GM18907 (cell line): ENCODE results near the gene SLIT3.

Experiments used
- ATAC-seq: cut with Tn5 transposase; IDR thresholded peaks from one replicate; pipeline ENCODE4 v1.9.1; 2021; ENCODE audit warnings: mild to moderate bottlenecking, moderate library complexity; ENCODE audit not compliant: unreplicated experiment

SLIT3 gene

DNA sequence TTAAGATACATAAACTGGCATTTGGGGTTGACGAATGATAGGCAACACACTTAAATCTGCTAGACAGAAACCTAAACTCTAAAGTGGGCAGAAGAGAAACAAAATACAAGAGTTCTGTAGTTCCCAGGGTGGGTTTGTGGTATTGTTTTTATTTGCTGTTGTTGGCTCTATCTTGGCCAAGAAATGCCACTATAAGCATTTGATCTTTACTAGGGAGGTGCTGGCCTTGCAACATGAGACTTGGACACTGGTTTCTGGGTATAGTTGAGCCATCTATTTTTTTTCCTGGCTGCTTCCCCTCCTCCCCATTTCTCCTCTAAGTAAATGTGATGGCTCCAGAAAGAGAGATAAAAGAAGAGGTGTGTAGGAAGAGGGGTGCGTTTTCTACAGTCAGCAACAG is 251.2 kb downstream of the SLIT3 start:
- no peak for ATAC-seq

DNA sequence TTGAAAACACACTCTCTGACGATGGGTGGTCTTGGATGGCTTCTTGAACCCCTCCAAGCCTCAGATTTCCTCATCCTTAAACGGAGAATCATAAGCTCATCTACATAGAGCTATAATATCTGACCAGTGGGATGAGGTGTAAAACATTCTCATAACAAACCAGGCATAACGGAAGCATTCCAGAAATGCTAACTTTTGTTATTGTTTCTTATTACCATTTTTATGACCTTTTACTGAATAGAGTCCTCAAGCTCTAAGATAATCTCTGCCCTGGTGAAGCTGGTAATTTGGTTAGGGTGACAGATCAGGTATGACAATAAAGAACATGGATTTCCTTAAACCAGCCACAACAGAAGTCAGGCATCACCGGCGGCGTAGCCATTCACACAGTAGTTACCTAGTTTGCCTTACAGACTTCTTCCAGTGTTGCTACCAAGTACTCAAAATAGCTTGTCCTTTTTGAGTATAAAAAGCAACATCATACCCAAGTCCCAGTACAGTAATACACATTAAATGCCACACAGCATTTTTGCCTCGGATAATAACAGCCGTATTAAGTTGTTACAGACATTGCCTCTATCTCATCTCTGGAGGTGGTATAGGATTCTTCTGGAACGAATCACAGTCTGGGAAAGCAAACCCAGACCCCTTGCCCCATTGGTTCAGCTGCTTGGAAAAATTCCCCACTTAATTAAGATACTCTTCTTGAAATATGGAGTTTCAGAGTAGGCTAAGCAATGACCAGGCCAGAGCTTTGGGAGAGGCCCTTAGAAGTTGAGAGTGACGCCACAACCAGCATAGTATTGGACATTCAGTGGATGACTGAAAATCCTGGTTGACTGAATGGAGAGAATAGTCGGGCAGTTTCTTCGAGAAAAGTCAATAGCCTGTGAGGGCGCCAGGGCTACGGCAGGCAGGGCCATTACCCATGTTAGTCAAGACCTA is 252.5 kb downstream of the SLIT3 start:
- no peak for ATAC-seq

- no peak for ATAC-seq
These were observed 256.0 kb downstream of the SLIT3 start for GRCh38 chr5:169044962-169045361.

GRCh38 chr5:169041180-169041579 is 259.8 kb downstream of the SLIT3 start:
- ATAC-seq, result no peak

DNA sequence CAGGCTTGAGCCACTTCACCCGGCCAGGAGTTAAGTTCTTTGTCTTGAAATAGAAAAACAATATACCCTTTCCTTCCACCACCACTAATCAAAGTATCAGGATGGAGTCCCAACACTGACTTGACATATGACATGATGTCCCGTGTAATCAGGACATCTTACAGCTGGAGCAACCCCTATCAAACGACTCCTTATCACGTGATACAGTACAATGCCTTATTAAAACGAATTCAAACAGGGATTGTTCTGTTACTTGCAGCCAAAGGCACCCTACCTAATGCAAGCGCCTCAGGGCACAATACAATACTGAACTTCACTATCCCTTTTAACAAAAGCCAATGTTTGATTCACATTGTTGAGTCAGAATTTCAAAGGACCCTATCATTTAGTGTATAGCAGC is 261.3 kb downstream of the SLIT3 start:
- no peak for ATAC-seq

DNA sequence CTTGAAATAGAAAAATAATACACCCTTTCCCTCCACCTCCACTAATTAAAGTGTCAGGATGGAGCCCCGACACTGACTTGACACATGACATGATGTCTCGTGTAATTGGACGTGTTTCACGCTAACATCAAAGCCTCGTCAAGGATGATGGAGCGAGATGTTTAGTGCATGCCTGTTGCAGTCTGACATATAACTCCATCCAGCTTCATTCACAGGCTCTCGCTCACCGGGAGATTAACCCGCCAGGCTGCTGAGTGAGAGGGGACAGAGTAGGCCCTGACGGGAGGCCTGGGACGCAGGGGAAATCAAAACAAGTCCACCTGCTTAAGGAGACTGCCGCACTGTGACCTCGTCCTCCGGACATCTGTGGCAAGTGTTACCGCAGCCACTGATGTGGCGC is 263.5 kb downstream of the SLIT3 start:
- ATAC-seq, result no peak

DNA sequence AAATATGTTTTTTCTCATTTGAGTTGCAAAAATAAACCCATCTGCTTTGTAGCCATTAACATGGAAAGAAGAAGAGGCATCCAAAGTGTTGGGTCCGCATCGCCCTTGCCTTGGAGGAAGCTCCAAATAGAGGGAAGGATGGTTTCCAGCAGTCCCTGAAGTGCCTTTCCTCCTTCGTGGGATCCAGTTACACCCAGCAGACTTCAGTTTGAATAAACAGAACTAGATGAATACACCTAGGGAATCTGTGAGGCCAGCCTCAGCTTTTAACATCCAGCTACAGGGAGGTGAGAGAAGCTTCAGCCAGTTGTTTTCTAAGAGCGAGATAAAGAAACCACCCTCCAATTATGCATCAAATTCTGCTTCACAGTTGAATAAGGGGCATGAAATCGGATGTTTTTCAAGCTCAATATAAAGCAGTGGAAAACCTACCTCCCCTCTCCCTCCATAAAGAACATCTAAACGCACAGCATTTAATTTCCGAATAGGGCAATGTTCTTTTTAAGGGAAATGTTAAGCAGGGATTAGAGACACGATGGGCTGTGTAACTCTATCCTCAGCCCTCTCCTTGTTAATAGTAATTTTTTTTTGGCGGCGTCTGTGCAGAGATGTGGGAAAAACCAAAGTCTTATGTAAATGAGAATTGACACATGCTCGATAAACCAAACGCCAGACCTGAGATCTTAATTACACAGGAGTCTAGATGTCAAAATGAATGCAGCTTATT is 264.7 kb downstream of the SLIT3 start:
- no peak for ATAC-seq

GRCh38 chr5:169029661-169030274 is 271.2 kb downstream of the SLIT3 start:
- no peak for ATAC-seq

GRCh38 chr5:169029037-169029436 is 271.9 kb downstream of the SLIT3 start:
- ATAC-seq, result no peak

GRCh38 chr5:169027501-169028061 is 273.4 kb downstream of the SLIT3 start:
- ATAC-seq, result no peak

- no peak for ATAC-seq
These were observed 275.4 kb downstream of the SLIT3 start for GRCh38 chr5:169025491-169025890.

- ATAC-seq, result no peak
These were observed 276.5 kb downstream of the SLIT3 start for GRCh38 chr5:169024421-169024820.

DNA sequence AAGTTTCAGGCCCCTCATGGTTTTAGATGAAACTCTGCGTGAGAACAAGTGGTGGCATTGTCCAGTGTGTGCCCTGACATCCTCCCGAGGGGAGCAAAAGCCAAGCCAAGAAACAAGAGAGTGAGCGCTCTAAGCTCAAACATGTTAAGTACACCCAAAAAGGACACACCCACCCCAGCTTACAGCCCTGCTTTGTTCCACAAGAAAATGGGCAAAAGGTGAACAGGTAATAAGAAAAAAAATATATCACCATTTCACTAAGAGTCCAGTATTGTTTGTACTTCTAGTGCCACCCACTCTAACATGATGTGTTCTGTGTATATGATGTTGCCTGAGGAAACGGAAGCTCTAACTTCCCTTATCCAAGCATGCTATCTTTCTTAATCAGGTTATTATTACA is 278.2 kb downstream of the SLIT3 start:
- no peak for ATAC-seq

GRCh38 chr5:169020102-169020501 is 280.8 kb downstream of the SLIT3 start:
- ATAC-seq, result no peak

DNA sequence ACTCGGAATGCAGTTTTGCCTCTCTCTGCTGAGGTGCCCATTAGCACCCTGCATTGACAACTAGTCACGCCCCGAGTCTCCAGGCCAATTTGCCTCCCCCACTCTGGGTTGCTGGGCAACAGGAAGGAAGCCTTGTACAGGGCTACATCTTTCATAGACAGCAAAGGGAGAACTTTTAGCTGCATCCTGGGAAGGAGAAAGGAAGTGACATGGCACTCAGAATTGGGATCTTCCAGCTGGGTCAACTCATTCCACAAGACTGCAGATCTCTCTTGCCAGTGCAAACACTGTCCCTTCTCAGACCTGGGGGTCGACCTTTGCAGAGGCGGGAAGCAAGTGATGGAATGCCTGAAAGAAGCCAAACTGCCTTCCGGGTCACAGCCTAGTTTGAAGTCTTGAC is 282.0 kb downstream of the SLIT3 start:
- ATAC-seq, result no peak

GRCh38 chr5:169015991-169016390 is 284.9 kb downstream of the SLIT3 start:
- no peak for ATAC-seq

GRCh38 chr5:169013846-169014245 is 287.1 kb downstream of the SLIT3 start:
- no peak for ATAC-seq

DNA sequence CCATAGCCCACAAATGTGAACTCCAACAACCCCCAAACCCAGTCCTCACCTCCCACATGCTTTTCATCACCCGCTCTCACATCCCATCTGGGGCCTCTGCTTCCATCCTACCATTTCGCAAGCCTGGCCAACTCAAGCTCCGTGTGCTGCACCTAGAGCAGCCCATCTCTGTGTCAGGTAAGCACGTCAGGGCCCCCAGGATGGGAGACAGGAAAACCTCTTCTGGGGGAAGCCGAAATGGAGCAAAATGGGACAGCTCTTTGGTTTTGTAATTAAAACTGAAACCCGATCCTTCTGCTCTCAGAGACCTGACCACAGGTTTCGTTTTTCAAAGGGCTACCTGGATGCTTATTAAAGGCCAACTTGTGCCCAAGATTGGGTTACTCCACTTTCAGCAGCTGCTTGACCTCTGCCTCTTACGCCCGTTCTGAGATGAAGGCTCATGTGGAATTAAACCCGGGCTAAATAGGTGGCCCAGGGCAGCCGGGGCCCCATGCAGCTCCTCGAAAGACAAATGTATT is 287.7 kb downstream of the SLIT3 start:
- ATAC-seq, result no peak

DNA sequence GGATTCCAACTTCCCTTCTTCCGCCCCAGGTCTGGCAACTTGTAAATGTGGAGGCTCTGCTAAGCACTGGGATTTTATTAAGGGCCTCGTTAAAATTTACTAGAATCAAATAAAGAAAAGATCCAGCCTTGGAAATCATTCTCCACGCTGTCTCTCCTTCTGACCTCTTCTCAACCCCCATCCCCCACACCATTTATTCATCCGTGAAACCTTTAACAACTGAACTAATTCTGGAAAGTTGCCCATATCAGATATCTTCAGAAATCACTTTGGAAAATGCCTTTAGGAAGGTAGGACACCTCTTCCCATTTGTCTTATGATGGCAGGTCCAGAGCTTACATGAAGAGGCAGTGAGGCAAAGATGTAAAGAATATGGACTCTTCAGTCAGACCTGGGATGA is 288.5 kb downstream of the SLIT3 start:
- ATAC-seq, result no peak

GRCh38 chr5:169011451-169011850 is 289.5 kb downstream of the SLIT3 start:
- ATAC-seq, result no peak

GRCh38 chr5:169011009-169011408 is 289.9 kb downstream of the SLIT3 start:
- ATAC-seq, result no peak
